Activated CD4-positive, alpha-beta memory T cell treated with anti-CD3 and anti-CD28 coated beads, Interleukin-2, amount 10 ng/mL, durations not matched to agents 7 days and 5 days (primary cell): ENCODE results near the gene CPSF2. TPM values are rescaled to one million over a fixed set of nuclear protein-coding genes. Genes with fewer than 3 reads are reported as not detected.
"Not testable (repeated sequence)": the region's sequence is repeated elsewhere in the genome, so short reads cannot be mapped to it uniquely, and the experiment has no call there.

Experiments
- CTCF ChIA-PET: fragments of 350-600 bp; sonication (Branson Sonifier 250); formaldehyde crosslinking; loops from one replicate; lab custom pipeline; 2021; ENCODE audit warnings: antibody characterized with exemption, inconsistent platforms; lab: Charles Lee
- POLR2A ChIA-PET: fragments of 350-600 bp; sonication (Branson Sonifier 250); formaldehyde crosslinking; loops from one replicate; lab custom pipeline; 2021; ENCODE audit warnings: antibody characterized with exemption; lab: Charles Lee
- DNase-seq: peaks from one replicate; pipeline ENCODE4 v3.0.0-alpha.2; 2020
- H3K27ac Mint-ChIP-seq: one replicate; pipeline ENCODE4 v1.8.0; 2021; ENCODE audit warnings: mild to moderate bottlenecking, mixed read lengths
- H3K27me3 Mint-ChIP-seq: one replicate; pipeline ENCODE4 v1.8.0; 2021; ENCODE audit warnings: mixed read lengths
- H3K36me3 Mint-ChIP-seq: one replicate; pipeline ENCODE4 v1.8.0; 2021; ENCODE audit warnings: low read depth, mixed read lengths
- H3K4me1 Mint-ChIP-seq: one replicate; pipeline ENCODE4 v1.8.0; 2021; ENCODE audit warnings: mixed read lengths
- H3K4me3 Mint-ChIP-seq: one replicate; pipeline ENCODE4 v1.8.0; 2021; ENCODE audit warnings: mild to moderate bottlenecking, mixed read lengths
- H3K9me3 Mint-ChIP-seq: one replicate; pipeline ENCODE4 v1.8.0; 2021; ENCODE audit warnings: mixed read lengths
- total RNA-seq, 2 experiments: library from RNA; stranded (reverse); gene quantifications; one replicate each; pipeline ENCODE4 v1.2.3, GENCODE V29; 2021

The CPSF2 gene
- total RNA-seq, 2 experiments from 2014 or later, result 74.5 to 79.3 TPM

DNA sequence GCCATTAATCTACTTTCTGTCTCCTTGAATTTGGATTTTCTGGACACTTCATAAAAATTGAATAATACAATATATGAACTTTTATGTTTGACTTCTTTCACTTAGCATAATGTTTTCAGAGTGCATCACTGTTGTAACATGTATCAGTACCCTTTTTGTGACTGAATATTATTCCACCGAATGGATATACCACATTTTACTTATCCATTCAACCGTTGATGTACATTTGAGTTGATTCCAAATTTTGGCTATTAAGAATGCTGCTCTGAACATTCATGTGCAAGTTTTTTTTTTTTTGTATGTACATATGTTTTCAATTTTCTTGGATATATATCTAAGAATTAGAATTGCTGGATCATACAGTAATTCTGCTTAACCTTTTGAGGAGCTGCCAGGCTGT is 43.2 kb downstream of the CPSF2 start:
- ChIA-PET CTCF (no interaction called here), POLR2A (no interaction called here)
- Mint-ChIP-seq H3K4me3 (no peak overlapping the region), H3K9me3 (peaks cover 6% of the 10 kb centered on the region), H3K27me3 (no peaks in the 10 kb centered on the region), H3K27ac (no peak overlapping the region), H3K4me1 (no peaks in the 10 kb centered on the region), H3K36me3 (peaks cover 60% of the 10 kb centered on the region)
- no peak for DNase-seq

DNA sequence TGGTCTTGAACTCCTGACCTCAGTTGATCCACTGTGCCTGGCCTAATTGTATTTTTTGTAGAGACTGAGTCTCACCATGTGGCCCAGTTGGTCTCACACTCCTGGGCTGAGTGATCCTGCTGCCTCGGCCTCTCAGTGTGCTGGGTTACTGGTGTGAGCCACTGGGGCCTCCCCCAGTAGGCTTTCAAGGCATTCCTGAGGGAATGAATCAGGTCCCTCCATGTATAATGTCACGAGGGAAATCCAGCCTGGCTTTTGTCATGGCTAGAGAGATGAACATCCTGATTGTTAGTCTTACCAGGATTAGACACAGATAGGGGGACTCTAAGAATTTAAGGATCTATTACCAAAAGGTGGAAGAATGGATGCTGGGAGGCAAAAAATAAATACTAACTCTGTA is 51.9 kb downstream of the CPSF2 start:
- no peaks in the 10 kb centered on the region for H3K4me1 Mint-ChIP-seq
- H3K27ac Mint-ChIP-seq, result no peak overlapping the region
- no peaks in the 10 kb centered on the region for H3K9me3 Mint-ChIP-seq
- POLR2A ChIA-PET, result no interaction called here
- H3K27me3 Mint-ChIP-seq, result no peaks in the 10 kb centered on the region
- H3K4me3 Mint-ChIP-seq, result no peak overlapping the region
- DNase-seq, result no peak
- H3K36me3 Mint-ChIP-seq, result peaks cover 10% of the 10 kb centered on the region
- CTCF ChIA-PET, result no interaction called here

DNA sequence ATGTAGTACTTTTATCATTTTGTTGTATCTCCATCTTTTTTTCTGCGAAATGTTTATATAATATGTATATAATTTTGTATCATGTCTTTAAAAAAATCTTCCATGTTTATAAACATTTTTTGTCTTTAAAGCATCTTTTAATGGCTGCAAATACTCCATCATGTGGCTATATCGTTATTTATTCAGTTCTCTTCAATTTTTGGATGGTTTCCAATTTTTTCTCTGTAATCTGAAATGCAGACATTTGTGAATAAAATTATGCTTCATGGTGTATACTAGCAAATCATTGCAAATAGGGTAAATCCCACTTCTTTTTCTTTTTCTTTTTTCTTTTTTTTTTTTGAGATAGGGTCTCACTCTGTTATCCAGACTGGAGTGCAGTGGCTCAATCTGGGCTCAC is 54.0 kb downstream of the CPSF2 start:
- Mint-ChIP-seq H3K27me3 (no peaks in the 10 kb centered on the region), H3K36me3 (no peaks in the 10 kb centered on the region), H3K4me3 (no peak overlapping the region), H3K9me3 (peaks cover 10% of the 10 kb centered on the region), H3K4me1 (no peaks in the 10 kb centered on the region), H3K27ac (no peak overlapping the region)
- POLR2A ChIA-PET, result no interaction called here
- CTCF ChIA-PET, result no interaction called here
- DNase-seq, result no peak

DNA sequence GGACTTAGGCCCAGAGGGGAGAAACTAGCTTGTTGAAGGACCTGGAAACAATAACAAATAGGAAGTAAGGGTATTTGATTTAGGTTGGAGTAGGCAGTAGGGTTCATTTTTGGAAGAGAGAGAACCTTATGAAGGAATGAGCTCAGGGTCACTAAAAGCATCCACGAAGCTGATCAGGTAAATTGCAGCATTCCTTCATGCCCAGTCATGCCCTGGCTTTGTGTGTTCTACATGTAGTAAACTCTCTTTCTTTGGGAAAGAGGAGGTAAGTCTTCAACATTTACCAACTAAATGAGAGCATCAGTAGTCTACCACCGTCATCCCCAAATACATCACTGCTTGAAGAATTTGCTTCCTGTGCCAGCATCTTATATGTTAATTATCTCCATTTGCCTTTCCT is 54.7 kb downstream of the CPSF2 start:
- H3K9me3 Mint-ChIP-seq, result peaks cover 10% of the 10 kb centered on the region
- DNase-seq, result no peak
- no peaks in the 10 kb centered on the region for H3K4me1 Mint-ChIP-seq
- no peaks in the 10 kb centered on the region for H3K36me3 Mint-ChIP-seq
- no peaks in the 10 kb centered on the region for H3K27me3 Mint-ChIP-seq
- H3K4me3 Mint-ChIP-seq, result no peak overlapping the region
- no peak overlapping the region for H3K27ac Mint-ChIP-seq
- CTCF ChIA-PET, result no interaction called here
- POLR2A ChIA-PET, result no interaction called here

DNA sequence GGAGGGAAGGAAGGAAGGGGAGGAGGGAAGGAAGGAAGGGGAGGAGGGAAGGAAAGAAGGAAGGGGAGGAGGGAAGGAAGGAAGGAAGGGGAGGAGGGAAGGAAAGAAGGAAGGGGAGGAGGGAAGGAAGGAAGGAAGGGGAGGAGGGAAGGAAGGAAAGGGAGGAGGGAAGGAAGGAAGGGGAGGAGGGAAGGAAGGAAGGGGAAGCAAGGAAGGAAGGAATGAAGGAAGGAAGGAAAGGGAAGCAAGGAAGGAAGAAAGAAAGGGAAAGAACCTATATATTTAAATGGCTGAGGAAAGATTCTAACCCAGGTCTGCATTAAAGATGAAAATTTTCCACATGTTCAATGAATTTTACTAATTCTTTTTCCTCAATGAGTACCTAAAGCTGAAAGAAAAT is 57.4 kb downstream of the CPSF2 start:
- H3K27ac Mint-ChIP-seq, H3K4me1 Mint-ChIP-seq, CTCF ChIA-PET, H3K4me3 Mint-ChIP-seq, POLR2A ChIA-PET, H3K36me3 Mint-ChIP-seq, H3K27me3 Mint-ChIP-seq, DNase-seq: not testable (repeated sequence)
- H3K9me3 Mint-ChIP-seq, result peaks cover 10% of the 10 kb centered on the region

DNA sequence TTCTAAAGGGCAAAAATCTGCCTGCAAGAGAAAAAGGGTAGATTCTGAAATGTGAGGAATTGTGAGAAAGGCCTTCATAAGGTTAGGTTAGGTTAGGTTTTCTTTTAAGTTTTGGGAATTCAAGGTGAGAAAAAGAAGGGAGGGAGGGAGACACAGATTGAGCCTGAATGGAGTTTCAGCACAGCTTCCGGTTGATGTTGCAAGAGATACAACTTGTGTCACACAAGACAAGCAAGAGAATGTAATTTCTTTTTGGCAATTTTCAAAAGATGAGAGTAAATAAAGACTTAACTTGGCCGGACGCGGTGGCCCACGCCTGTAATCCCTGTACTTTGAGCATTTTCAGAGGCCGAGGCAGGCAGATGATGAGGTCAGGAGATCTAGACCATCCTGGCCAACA is 63.8 kb downstream of the CPSF2 start:
- Mint-ChIP-seq H3K4me3 (no peak overlapping the region), H3K36me3 (no peaks in the 10 kb centered on the region), H3K4me1 (no peaks in the 10 kb centered on the region), H3K27me3 (no peaks in the 10 kb centered on the region), H3K9me3 (peaks cover 7% of the 10 kb centered on the region), H3K27ac (no peak overlapping the region)
- ChIA-PET CTCF (no interaction called here), POLR2A (no interaction called here)
- DNase-seq, result no peak

DNA sequence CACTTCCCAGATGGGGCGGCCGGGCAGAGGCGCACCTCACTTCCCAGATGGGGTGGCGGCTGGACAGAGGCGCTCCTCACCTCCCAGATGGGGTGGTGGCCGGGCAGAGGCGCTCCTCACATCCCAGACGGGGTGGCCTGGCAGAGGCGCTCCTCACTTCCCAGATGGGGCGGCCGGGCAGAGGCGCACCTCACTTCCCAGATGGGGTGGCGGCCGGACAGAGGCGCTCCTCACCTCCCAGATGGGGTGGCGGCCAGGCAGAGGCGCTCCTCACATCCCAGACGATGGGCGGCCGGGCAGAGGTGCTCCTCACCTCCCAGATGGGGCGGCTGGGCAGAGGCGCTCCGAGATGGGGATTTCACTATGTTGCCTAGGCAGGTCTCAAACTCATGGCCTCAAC is 65.8 kb downstream of the CPSF2 start:
- H3K4me3 Mint-ChIP-seq, result not testable (repeated sequence)

DNA sequence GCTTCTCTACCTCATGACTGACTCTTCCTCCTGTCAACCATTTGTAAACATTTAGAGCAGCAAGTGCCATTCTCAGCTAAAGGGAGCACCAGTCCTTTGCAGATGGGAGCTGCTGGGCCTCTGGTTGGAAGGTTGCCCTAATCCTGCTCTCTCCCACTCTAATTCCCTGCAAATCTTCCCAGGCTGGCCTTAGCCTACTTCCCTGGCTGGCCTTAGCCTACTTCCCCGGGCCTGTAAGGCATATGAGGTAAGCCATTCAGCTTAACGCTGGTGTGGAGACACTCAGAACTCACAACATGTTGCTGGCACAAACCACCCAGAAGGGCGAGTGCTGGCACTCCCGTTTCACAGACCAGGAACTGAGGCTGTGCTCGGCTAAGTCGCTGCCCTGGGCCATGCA is 69.0 kb downstream of the CPSF2 start:
- DNase-seq, result no peak
- peaks cover 6% of the 10 kb centered on the region for H3K9me3 Mint-ChIP-seq
- H3K4me1 Mint-ChIP-seq, result no peaks in the 10 kb centered on the region
- H3K27me3 Mint-ChIP-seq, result no peaks in the 10 kb centered on the region
- no peak overlapping the region for H3K4me3 Mint-ChIP-seq
- no peaks in the 10 kb centered on the region for H3K36me3 Mint-ChIP-seq
- ChIA-PET POLR2A (no interaction called here), CTCF (interaction anchor here (1.6 kb wide), 1 partner anchor 18 kb away, joined by 3 read pairs; no protein-coding TSS in a partner anchor)
- no peak overlapping the region for H3K27ac Mint-ChIP-seq

More for the DNA sequence above, 65.8 kb downstream of the CPSF2 start:
- H3K27ac Mint-ChIP-seq, DNase-seq, H3K9me3 Mint-ChIP-seq, CTCF ChIA-PET, H3K4me1 Mint-ChIP-seq, H3K27me3 Mint-ChIP-seq, H3K36me3 Mint-ChIP-seq, POLR2A ChIA-PET: not testable (repeated sequence)

DNA sequence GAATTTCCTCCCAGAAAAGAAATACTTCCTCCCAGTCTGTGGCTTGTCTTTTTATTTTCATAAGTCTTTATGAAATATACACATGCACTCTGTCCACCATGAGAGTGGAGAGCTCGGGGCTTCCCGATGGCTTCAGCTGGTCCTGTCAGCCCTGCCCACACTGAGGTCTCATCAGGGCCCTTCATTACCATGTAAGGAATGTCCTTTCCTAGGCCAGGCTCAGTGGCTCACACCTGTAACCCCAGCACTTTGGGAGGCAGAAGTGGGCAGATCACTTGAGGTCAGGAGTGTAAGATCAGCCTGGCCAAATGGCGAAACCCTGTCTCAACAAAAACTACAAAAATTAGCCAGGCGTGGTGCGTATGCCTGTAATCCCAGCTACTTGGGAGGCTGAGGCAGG is 77.0 kb downstream of the CPSF2 start:
- peaks cover 12% of the 10 kb centered on the region for H3K27me3 Mint-ChIP-seq
- H3K27ac Mint-ChIP-seq, result no peak overlapping the region
- ChIA-PET CTCF (interaction anchor here (0.6 kb wide), 1 partner anchor 65 kb away, joined by 4 read pairs; no protein-coding TSS in a partner anchor), POLR2A (no interaction called here)
- no peaks in the 10 kb centered on the region for H3K9me3 Mint-ChIP-seq
- no peaks in the 10 kb centered on the region for H3K4me1 Mint-ChIP-seq
- H3K36me3 Mint-ChIP-seq, result no peaks in the 10 kb centered on the region
- no peak overlapping the region for H3K4me3 Mint-ChIP-seq
- DNase-seq, result no peak

DNA sequence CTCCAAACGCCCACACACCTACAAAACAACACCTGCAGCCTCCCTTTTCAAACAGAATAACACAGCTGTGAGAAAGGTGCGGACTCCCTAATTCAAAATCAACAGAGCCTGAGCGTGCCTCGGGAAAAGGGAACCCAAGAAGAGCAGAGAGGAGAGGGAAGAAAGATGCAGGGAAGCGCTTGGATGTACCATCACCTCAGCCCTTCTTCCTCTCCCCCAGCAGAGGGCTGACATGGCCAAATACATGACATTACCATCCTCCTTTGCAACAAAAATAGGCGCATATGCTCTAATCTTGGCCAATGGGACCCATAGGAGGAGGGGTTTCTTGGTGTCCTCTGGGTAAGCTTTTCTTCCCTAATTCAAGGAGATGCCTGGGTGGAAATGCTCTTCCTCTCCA is 78.0 kb downstream of the CPSF2 start:
- no peaks in the 10 kb centered on the region for H3K4me1 Mint-ChIP-seq
- POLR2A ChIA-PET, result no interaction called here
- H3K36me3 Mint-ChIP-seq, result no peaks in the 10 kb centered on the region
- CTCF ChIA-PET, result no interaction called here
- no peaks in the 10 kb centered on the region for H3K9me3 Mint-ChIP-seq
- no peak overlapping the region for H3K27ac Mint-ChIP-seq
- no peak for DNase-seq
- H3K4me3 Mint-ChIP-seq, result no peak overlapping the region
- H3K27me3 Mint-ChIP-seq, result peaks cover 14% of the 10 kb centered on the region

DNA sequence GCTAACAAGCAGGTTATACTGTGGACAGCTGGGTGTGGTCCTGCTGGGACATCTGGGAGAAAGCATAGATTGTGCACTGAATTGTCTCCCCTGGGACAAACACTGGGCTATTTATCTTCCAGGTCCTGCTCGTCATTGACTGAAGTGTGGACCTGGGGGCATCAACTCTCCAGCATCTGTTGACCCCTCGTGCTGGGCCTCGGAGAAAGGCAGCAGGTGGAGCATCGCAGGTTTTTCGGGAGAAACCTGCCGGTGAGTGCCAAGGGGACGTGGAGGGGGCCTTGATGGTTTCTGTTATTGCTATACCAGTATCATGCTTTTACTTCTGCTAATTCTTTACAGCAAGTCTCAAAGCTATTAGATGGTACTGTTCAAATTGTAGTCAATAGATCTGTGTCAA is 81.3 kb downstream of the CPSF2 start:
- ChIA-PET CTCF (no interaction called here), POLR2A (no interaction called here)
- DNase-seq, result no peak
- Mint-ChIP-seq H3K9me3 (no peaks in the 10 kb centered on the region), H3K4me3 (no peak overlapping the region), H3K36me3 (no peaks in the 10 kb centered on the region), H3K27me3 (peaks cover 14% of the 10 kb centered on the region), H3K27ac (no peak overlapping the region), H3K4me1 (no peaks in the 10 kb centered on the region)

DNA sequence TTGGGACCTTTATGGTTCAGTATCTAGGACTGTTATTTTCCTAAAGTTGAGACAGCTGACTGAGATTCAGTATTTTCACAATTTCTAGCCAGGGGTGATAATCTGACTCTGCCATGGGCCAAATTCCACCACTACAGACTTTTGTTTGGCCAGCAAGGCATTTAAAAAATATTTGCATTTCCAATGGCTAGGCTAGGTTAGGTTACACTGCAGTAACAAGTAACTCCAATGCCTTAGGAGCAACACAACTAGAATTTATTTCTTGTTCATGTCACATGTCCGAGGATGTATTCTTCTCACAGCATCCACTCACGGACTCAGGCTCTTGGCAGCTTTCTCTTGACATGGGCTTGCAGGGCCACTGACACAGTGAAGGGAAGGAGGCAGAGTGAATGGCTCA is 83.0 kb downstream of the CPSF2 start:
- CTCF ChIA-PET, result no interaction called here
- H3K27ac Mint-ChIP-seq, result no peak overlapping the region

DNA sequence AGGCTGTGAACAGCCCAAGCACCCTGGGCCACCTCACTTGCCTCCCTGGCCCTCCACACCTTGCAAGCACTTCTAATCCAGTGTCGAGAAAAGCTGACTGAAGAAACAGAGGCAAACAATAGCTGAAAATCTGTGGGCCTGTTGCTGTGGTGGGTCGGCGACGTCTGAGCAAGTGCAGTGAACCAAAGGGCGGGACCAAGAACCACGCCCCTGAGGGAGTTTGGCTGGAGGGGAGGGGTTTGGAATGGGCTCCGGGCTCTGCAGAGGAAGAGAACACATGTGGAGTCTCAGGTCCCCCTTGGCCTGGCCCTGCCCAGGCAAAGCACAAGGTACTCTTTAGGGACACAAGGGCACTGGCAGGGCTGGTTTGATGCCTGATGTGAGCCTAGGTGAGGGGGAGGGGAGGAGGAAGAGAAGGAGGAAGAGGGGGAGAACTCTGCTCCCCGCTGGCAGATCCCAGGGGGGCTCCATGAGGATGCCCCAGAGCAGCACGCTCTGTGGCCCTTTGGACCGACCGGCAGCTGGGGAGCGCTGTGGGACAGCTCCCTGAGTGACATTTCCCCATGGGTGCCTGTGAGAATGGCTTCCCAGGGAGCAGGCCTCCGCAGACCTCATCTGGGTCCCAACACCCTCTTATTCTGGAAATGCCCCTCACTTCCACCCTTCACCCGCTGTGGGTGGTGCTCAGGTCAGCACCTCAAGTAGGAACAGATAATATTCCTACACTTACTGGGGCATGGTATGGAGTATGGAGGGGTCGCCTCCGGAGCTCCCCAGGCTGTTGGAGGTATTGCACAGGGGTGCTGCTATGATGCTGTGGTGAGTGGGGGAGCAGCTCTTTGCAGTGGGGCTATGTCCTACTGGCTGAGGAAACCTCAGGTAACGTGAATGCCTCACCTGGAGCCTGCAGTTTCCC is 85.5 kb downstream of the CPSF2 start:
- Mint-ChIP-seq H3K36me3 (no peaks in the 10 kb centered on the region), H3K27me3 (peaks cover 6% of the 10 kb centered on the region), H3K4me1 (no peaks in the 10 kb centered on the region), H3K9me3 (peaks cover 8% of the 10 kb centered on the region), H3K4me3 (no peak overlapping the region), H3K27ac (no peak overlapping the region)
- DNase-seq, result no peak
- ChIA-PET CTCF (no interaction called here), POLR2A (no interaction called here)

More for the DNA sequence above, 83.0 kb downstream of the CPSF2 start:
- Mint-ChIP-seq H3K4me1 (no peaks in the 10 kb centered on the region), H3K9me3 (no peaks in the 10 kb centered on the region), H3K36me3 (no peaks in the 10 kb centered on the region), H3K27me3 (peaks cover 9% of the 10 kb centered on the region), H3K4me3 (no peak overlapping the region)
- POLR2A ChIA-PET, result no interaction called here
- DNase-seq, result no peak

DNA sequence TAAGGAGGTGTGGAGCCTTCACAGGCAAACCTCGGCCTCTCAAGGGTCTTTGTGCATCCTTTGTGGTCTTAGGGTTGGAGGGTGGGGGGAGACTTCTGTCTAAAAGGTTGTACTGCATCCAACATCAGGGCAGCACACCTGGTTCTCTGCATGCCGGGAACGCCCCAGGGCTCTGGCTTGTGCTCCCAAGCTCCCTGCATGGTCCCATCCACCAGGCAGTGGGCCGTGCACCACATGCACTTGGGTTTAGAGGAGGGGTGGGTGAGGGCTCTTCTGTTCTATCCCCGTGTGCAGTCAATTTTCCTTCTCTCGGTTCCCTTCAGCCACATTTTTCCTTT is 86.1 kb downstream of the CPSF2 start:
- H3K4me1 Mint-ChIP-seq, result no peaks in the 10 kb centered on the region
- peaks cover 6% of the 10 kb centered on the region for H3K27me3 Mint-ChIP-seq
- no peak overlapping the region for H3K4me3 Mint-ChIP-seq
- ChIA-PET CTCF (interaction anchor here (1.1 kb wide), 1 partner anchor 16 kb away, joined by 3 read pairs; no protein-coding TSS in a partner anchor), POLR2A (no interaction called here)
- H3K36me3 Mint-ChIP-seq, result no peaks in the 10 kb centered on the region
- no peak overlapping the region for H3K27ac Mint-ChIP-seq
- DNase-seq, result no peak
- peaks cover 9% of the 10 kb centered on the region for H3K9me3 Mint-ChIP-seq
